NCI-H1417 treated with DMSO at 0.1 percent for 48 hours (cell line): Measurements from ENCODE around the gene MOB4.
"Not testable (repeated sequence)": the region's sequence is repeated elsewhere in the genome, so short reads cannot be mapped to it uniquely, and the experiment has no call there.

Experiments used
- DNase-seq: peaks from one replicate; lab custom pipeline; 2025; lab: John Stamatoyannopoulos, UW

MOB4 gene

DNA sequence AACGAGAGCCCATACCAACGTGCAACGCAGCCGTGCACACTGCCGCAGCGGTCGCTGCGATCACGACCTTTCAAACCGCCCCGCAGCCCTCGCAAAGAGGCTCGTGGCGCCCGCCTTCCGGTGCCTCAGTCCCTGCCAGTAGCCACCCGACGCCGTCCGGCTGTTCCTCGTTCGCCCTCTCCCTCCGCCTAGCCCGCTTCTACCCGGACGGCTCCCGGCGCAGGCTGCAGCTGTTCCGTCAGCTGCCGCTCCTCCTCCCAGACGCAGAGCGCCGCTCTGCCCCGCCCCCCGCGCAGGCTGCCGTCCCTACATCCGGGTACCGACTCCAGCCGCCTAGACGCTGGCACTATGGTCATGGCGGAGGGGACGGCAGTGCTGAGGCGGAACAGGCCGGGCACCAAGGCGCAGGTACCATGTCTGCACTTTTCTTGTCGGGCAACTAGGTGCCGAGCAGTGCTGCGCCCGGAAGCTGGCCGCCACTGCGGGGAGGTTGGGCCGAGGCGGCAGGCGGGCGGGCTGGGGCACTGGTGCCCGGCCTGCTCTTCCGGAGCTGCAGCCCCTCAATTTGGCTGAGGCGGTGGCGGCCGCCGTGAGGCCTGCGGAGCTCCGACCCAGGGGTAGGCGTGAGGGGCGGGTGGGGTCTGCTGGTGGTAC, at the start of gene MOB4:
Gene MOB4 (plus strand): TSS at position 328 of the 654 bp plus-strand sequence. CDS start 21 bp downstream, at position 349.
- DNase-seq, result peak; percentile 74

DNA sequence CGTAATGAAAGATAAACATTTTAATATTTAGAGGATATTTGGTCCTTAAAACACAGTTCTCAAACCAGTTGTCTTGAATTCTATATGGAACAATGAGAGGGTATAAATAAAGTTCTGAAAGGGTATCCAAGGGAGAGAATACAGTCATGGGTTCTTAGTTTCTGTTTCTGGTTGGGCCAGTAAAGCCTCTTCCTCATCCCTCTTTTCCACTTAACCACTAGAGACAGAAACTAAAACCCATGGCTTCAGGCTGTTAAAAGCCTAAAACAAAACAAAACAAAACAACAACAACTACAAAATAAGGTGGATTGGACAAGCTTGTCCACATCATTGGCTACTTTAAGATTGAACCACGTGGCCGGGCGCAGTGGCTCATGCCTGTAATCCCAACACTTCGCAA, 43.7 kb upstream of the MOB4 start:
- no peak for DNase-seq

DNA sequence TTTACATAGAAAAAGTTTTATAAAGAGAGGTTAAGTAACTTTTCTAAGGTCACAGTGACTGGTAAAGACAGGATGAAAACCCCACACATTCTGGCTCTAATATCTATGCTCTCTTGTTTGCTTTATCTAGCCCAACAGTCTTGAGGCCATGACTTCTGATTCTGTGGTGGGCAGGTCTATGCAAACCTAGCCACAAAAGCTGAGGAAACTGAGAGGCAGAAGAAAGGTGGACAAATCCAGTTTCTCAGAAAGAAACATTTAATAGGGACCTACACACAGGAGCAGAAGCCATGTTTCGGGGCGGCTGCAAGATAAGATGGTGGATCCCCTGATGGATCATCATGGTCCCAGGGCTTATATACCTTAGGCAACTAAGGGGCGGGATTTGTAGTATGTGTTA, 38.1 kb upstream of the MOB4 start:
- no peak for DNase-seq

DNA sequence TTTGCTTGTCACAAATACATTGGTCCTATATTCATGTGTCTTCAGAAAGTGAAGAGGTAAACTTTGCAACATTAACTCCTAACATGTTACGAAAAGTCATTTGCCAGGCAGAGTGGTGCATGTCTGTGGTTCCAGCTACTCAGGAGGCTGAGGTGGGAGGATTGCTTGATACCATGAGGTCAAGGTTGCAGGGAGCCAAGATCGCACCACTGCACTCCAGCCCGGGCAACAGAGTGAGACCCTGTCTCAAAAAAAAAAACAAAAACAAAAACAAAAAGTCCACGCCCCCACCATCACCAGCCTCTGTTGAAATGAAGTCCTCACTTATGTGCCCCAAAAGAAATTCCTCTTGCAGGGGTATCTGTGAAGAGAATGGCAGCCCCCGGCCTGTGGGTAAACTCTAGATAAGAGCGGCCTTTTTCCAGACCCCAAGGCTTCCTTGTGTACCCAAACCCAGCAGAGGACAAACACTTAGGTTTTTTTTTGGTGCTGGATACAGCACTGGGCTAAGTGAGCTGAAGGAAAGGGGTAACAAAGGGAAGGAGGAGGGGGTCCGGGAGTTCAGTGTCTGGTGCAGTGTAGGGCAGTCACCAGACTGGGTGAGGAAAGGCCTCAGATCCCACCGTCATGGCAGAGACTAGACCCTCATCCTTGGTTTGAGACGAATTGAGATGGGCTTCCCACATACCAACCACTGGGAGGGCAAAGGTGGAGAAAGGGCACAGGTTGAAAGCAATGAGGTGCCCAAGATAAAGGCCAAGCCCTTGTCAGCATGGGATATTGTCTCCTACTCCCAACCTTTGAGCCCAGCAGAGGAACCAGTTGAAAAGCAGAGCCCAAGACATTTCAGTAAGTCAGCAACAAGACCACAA, 35.5 kb upstream of the MOB4 start:
- no peak for DNase-seq

DNA sequence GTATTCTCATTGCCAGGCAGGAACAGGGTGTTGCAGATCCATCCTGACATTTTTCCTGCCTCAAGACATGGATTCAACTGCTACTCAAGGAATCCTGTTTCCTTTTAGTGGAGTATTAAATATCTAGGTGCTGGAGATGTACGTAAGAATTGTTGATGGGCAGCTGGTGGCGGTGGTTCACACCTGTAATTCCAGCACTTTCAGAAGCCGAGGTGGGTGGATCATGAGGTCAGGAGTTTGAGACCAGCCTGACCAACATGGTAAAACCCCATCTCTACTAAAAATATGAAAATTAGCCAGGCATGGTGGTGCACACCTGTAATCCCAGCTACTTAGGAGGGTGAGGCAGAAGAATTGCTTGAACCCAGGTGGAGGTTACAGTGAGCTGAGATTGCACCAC, 31.6 kb upstream of the MOB4 start:
- not testable (repeated sequence) for DNase-seq

DNA sequence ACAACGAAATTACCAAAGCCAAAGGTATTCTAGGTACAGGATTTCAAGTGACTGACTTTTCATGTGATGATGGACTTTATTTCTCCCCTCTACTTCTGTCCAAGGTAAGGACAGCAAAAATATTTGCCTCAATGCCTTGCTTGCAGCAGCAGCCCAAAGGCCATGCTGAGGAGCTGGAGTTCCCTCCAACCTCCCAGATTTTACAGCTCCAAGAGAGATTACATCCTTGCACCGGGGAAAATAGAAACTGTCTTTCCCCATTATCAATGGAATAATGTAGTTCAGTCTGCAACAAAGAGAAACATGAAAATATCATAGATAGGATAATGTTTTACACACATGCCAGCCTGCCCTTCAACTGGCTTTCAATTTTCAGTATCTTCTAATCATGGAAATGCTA, 29.7 kb upstream of the MOB4 start:
- DNase-seq, result no peak

DNA sequence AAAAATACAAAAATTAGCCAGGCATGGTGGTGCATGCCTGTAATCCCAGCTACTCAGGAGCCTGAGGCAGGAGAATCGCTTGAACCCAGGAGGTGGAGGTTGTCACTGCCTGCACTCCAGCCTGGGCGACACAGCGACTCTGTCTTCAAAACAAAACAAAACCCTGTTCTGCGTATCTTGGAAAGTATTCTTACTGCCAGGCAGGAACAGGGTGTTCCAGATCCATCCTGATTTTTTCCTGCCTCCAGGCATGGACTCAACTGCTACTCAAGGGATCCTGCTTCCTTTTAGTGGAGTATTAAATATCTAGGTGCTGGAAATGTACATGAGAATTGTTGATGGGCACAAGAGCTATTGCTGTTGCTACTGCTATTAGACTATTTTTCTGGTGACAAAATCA, 28.5 kb upstream of the MOB4 start:
- DNase-seq, result no peak

DNA sequence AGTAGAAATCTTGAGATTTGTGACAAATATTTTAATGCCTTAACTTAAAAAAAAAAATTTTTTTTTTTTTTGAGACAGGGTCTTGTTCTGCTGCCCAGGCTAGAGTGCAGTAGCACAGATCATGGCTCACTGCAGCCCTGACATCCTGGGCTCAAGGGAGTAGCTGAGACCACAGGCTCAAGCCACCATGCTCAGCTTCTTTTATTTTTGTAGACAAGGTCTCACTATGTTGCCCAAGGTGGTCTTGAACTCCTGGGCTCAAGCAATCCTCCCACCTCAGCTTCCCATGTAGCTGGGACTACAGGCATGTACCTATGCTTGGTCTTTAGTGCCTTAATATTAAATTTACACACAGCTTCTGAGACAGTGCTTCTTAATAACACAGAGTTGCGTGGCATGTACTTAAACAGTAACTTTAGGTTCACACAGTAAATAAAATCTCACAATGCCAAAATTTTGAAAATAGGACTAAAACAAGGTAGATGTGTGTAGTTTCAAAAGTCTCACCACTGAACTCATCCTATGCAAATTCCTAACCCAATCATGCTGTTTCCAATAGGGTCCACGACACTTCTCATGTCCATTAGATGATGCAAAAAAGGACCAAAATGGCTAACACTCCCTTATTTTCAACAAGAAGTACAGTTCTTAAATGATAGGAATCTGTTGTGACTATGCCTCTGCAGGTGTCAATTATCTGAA, 20.3 kb upstream of the MOB4 start:
- no peak for DNase-seq

DNA sequence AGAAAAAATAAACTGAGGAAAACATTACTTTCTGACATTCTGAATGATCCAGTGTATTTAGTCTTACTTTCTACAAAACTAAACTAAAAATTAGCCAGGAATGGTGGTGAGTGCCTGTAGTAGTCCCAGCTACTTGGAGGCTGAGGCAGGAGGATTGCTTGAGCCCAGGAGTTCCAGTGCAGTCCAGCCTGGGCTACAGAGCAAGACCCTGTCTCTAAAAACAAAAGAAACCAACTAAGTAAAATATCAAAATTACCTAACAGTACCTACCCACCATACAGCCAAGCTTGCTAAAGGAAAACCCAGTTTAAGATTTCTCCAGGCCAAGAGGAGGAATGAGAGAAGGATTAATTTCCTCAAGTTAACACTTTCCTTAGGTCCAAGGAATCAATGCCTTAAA, 19.2 kb upstream of the MOB4 start:
- DNase-seq, result no peak

DNA sequence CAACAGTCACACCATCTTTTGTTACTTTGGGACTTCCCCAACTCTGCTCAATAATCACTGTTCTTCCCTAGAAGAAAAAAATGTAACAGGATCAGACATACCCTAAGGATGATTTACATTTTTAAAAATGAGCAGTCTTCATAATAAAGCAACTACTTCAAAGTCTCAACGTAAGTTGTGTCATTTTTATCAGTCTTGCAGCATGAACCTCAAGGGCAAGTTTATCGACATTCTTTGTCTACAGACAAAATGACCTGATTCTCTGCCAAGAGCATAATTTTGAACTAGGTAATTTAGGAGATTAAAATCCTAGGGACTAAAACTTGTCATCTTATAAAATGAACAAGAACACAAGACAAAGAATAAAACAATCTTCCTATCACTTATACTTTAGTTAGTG, 18.5 kb upstream of the MOB4 start:
- DNase-seq, result no peak

DNA sequence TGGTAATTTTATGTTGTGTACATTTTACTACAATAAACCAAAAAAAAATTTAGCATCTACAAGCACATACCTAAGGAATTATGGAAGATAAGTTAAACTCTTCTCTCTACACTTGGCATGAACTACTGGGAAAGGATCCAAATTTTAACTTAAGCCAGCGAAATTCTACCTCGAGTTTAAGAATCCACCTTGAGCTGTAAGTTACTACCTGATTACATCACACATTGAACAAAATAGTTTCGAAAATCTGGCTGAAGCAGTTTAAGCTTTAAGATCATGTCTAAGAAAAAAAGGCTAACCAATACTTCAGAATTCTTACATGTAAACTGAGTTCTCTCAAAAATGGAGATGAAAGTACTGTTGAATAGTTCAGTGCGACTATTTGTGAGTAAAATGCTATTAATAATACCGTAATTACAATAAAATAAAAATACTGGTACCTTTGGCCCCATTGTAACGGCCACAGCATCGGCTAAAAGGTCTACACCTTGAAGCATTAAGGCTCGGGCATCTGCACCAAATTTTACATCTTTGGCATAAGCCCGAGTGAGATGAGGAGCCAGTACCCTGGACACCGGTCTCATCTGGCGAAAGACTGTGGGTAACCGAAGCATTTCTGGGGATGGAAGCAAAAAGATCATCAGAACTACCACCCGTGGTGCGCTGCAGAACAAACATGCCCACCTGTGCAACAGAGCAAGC, 17.5 kb upstream of the MOB4 start:
- DNase-seq, result no peak

DNA sequence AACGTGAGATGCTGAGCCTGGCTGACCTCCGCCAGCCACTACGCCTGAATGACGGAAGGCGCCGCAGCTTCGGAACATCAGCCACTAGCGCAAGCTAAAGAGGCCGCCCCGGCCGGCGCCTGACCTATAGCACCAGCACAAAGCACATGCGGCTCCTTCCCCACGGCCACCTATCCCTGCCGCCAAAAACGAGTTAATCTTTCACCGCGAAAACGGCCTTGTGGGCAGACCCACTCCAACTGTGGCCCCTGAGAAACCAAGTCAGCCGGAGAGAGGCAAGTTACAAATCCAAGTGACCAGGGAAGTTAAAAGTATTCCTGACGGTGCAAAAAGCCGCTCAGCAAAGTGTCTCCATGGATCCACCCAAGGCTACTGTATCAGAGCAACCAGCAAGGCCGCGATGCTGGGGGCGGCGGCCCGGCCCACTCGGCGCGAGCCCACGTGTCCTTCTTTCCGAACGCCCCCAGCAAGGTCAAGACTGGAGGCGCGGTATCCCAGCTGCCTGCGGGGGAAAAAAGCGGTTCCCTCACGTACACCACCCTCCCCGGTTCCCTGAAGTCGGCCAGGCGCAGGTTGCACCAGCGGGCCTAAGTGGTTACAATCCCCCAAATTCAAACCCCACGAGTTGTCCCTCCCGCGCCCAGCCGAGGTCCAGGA, 16.8 kb upstream of the MOB4 start:
- no peak for DNase-seq

DNA sequence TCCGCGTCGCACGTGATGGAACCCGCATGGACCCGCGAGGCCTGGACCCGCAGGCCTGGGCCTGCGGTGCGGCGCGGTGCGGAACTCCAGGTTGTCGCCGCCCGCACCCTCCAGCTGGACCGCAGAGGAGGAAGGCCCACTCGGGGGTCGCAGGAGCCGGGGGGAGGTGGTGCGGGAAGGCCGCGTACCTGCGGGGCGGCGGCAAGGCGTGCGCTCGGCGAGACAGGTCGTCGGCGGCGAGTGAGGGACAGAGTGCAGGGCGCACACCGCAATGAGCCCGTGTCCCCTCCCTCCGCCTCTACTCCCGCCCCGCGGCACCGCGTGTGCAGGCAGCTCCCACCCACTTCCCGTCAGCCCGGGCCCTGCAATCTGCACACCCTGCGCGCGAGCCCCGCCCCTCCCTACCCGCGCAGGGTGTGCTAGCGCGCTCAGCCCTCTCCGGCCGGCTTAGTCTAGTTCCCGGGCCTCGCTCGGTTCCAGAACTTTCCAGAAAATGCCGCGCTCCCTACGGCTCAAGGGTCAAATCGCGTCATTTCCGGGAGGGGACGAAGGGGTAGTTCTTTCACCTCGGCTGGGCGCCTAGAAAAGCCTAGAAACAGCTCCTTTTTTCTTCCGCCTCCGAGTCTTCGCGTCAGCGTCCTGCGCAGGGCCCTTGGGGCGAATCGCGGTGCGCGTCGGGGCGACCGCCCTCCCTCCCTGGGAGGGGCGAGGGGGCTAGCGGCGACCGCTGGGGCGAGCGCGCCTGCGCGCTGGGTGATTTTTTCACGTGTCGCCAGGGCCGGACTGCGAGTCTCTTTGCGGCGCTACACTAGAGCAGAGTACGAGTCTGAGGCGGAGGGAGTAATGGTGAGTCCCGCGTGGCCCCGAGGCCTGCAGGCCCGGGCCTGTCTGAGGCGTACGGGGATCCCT, 16.0 kb upstream of the MOB4 start, which contains the start of the genes HSPD1 and HSPE1:
Gene HSPD1 (minus strand): TSS at position 247 of the 909 bp plus-strand sequence. CDS start 992 bp downstream, outside the sequence.
Gene HSPE1 (plus strand): TSS at position 786 of the 909 bp plus-strand sequence. CDS start 58 bp downstream, at position 844.
- DNase-seq, result peak; percentile 91

DNA sequence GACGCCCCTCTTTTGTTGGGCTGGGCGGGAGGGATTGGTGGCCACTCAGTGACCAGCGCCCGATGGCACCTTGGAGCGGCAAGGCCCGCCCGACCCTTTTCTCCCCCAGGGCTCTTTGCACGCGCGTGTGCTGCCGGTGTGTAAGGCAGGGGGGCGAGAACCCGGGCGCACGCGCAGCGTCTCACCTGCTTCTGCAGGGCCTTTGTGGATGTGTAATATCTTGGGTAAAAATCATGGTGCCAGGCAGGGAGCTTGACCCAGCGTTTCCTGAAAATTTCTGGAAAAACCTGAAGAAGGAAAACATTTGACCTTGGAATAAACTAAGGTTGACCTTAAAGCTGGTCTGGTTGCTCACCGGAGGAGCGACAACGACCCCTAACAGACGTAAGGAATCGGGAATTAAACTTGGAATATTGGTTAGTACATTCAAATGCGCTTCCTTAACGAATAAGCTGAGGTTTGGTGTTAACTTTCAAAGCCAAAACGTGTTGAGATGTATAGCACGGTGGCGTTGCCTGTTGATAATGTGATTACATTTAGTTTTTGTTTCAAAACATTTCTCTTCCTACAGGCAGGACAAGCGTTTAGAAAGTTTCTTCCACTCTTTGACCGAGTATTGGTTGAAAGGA, 15.2 kb upstream of the MOB4 start:
- DNase-seq, result no peak

DNA sequence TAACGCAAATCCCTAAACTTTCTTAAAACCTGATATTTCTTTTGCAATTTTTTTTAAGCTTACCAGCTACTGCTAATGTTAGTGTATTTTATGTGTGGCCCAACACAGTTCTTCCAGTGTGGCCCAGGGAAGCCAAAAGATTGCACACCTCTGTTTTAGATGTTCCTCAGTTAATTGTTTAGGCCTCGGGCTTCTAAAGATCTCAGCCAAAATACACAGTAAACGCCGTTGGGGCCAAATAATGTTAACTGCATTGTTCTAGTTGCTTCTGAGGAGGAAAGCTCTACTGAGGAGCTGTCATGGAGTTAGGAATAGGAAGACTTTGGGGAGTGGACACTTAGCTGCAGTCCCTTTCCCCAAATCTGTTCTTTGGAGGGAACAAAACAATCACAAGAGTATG, 13.7 kb upstream of the MOB4 start:
- DNase-seq, result no peak

DNA sequence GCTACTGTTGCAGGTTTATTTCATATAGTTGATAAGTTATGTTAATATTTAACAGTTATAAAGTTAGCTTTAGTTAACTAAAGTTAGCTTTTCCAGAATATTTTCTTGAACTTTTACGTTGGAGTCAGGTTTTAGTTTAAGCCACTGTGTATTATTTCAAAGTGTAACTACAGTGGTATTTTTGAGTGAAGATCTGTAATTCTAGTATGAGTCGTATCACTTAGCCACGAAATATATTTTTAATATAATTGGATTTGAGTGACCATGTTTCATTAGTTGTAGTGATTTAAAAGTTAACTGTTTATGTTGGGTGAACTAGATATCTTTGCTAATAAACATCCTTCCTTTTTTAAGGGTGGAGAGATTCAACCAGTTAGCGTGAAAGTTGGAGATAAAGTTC, 13.2 kb upstream of the MOB4 start:
- DNase-seq, result no peak

DNA sequence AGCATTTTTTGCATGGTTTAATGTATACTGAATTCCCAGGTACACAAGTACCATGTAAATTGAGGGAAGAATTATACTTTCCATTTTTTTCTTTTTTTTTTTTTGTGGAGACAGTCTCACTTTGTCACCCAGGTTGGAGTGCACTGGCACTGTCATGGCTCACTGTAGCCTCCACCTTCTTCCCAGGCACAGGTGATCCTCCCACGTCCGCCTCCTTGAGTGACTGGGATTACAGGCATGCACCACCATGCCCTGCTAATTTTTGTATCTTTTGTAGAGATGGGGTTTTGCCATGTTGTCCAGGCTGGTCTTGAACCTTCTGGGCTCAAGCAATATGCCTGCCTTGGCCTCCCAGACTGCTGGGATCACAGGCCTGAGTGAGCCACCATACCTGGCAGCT, 11.9 kb upstream of the MOB4 start:
- DNase-seq, result no peak

DNA sequence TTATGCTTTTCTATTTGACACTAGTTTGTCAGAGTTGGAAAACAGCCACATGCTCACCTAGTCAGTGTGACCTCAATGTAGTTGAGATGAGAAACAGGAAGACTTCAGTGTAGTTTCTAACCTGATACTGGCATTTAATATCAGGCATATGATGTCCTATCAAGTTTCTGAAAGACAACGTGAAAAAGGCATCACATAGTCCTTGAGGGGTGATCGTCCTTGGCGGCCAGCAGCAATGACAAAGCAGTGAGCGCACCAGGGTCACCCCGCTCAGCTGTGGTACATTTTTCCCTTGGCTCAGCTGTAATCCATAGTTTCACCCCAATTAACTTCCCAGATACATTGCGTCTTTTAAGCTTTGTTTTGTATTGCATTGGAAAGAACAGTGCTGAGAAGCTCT, 11.4 kb upstream of the MOB4 start:
- no peak for DNase-seq

DNA sequence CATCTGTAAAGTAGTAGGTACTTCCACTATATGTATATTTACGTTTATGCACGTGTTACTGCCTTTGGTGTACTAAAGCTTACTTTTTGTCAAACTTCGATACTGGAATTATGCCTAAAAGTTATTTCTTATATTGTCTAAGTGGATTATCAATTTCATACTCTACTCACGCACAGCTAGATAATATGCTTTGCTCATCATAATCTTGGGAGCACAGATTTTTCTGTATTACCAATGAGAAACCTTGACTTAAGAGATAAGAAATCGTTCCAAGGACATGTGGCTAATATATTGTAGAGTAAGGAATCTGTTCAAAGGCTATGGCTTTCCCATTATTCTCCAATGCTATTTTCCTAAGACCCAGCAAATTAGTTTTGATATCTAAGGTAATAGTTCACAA, 9.2 kb upstream of the MOB4 start:
- DNase-seq, result no peak

DNA sequence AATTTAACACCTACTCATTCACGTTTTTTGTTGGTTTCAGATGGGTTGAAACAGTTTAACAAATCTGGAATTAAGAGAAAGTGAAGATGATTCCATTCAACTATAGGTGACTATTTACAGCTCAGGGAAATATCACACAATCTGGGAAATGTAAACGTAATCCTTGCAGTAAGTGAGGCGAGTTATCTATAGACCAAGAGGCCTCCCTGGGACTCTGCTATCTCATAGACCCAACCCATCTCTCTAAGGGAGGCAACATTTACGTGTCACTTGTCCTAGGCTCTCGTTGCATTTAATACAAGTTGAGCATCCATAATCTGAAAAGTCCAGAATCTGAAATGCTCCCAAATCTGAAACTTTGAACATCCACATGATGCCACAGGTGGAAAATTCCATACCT, 2.0 kb upstream of the MOB4 start:
- DNase-seq, result no peak
